ENCODE results near the gene PXYLP1.

DNA sequence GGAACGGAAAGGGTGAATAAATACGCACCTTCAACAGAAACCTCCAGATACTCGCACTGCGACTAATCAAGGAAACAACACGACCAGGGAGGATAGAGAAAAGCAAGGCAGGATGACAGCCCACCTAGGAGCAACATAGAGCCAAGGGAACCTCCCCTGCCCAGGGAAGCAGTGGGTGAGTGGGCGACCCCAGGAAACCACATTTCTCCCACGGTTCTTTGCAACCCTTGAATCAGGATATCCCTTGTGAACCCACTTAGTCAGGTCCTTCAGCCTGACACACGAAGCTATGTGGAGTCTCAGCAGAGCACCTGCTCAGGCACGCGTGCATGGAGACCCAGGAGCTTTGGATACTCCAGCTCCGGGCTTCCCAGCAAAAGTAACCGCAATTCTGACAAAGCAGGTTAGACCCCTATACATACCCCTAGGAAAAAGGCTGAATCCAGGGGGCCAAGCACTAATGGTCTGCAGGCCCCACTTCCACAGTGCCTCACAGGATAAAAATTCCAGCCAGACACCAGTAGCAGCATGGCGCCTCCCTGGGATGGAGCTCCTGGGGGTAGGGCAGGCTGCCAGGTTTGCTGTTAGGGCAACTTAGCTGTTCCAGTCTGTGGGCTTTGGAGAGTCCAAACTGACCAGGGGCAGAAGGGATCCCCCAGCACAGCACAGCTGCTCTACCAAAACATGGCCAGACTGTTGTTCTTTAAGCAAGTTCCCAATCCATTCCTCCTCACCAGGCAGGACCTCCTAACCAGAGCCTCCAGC, 38.4 kb upstream of the PXYLP1 start:
- TF ChIP-seq, protein P1, sequence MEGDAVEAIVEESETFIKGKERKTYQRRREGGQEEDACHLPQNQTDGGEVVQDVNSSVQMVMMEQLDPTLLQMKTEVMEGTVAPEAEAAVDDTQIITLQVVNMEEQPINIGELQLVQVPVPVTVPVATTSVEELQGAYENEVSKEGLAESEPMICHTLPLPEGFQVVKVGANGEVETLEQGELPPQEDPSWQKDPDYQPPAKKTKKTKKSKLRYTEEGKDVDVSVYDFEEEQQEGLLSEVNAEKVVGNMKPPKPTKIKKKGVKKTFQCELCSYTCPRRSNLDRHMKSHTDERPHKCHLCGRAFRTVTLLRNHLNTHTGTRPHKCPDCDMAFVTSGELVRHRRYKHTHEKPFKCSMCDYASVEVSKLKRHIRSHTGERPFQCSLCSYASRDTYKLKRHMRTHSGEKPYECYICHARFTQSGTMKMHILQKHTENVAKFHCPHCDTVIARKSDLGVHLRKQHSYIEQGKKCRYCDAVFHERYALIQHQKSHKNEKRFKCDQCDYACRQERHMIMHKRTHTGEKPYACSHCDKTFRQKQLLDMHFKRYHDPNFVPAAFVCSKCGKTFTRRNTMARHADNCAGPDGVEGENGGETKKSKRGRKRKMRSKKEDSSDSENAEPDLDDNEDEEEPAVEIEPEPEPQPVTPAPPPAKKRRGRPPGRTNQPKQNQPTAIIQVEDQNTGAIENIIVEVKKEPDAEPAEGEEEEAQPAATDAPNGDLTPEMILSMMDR (IDR thresholded peaks at IDR 0.05): no peak
- TF ChIP-seq POLR2A (IDR thresholded peaks at IDR 0.05): no peak

Data from Peyer's patch (tissue), 4 donors.